Heart left ventricle (tissue), 13 donors: ENCODE measurements around the gene GPRIN1.

ENCODE experiments used
- POLR2A ChIP-seq, 2 donors: fragments of 450-650 bp; IDR thresholded peaks; one replicate each; pipeline ENCODE4 v1.6.1; 2017; ENCODE audit warnings: antibody characterized with exemption in 2 of 2, mild to moderate bottlenecking in 2 of 2, moderate library complexity in 2 of 2
- TF ChIP-seq, protein P1 (sequence below), 12 donors: fragments of 200-600 bp; sonication (generic) in 4 of 12; IDR thresholded peaks; one replicate each; pipeline versions ENCODE4 v1.5.0 to v1.8.0; 2018 to 2022; ENCODE audit warnings: antibody characterized with exemption in 12 of 12, mild to moderate bottlenecking in 5 of 12
- donor health status: ischemic (EF 13 %, LVEDD 7.1; RV severe dilation, severe dysfunction).
- donor health status: DM: no; HTN: yes; CAD: no.
- donor health status: DM: no; HTN: no; CAD: no.
- donor health status: ischemic (EF 25% LVEDD 6.9; RV normal size, moderate dysfunction).
- donor health status: ischemic (EF 25% LVEDD 5.7; RV mildly dilated, moderate dysfunction).
- donor health status: ischemic (EF 35%, LVEDD 5.7; RV mildly dilated, moderate dysfunction).
- donor health status: nonischemic (EF 11% LVEDD 7.7; RV severe dilation, severe dysfunction).
- donor health status: DM: yes; HTN: yes; CAD: no.
- donor health status: PGD.
- donor health status: ischemic (EF 29% LVEDD 5.4; RV normal size, mild dysfunction).
- donor health status: nonischemic (EF 23%, LVEDD 6.1; RV moderate dilation, normal function).

DNA sequence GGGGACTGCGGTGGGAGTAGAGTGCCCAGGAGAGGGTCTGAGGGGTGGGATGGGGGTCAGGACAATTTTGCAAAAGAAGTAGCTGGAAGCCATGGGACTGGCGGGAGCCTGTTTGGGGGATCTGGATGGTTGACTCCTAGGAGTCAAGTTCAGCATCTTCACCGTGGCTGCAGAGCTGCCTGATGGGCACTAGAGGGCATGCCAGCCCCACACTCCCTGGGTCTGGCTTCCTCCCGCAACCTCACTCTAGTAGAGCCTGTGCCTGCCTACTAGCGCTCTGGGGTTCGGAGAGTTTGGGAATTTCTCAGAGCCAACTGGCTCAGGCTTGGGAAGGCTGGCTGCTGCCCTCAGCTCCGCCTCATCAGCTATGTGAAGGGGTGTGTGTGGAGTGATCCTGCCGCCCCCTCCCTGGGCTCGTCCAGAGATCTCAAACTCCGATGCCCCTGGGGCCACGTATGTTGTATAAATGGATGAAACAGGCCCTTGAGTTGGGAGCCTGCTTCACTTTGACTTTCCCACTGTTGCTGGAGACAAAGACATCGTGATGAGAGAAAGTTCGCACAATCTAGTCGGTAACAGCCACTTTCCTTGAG is 48.1 kb upstream of the GPRIN1 start:
- TF ChIP-seq, protein P1, sequence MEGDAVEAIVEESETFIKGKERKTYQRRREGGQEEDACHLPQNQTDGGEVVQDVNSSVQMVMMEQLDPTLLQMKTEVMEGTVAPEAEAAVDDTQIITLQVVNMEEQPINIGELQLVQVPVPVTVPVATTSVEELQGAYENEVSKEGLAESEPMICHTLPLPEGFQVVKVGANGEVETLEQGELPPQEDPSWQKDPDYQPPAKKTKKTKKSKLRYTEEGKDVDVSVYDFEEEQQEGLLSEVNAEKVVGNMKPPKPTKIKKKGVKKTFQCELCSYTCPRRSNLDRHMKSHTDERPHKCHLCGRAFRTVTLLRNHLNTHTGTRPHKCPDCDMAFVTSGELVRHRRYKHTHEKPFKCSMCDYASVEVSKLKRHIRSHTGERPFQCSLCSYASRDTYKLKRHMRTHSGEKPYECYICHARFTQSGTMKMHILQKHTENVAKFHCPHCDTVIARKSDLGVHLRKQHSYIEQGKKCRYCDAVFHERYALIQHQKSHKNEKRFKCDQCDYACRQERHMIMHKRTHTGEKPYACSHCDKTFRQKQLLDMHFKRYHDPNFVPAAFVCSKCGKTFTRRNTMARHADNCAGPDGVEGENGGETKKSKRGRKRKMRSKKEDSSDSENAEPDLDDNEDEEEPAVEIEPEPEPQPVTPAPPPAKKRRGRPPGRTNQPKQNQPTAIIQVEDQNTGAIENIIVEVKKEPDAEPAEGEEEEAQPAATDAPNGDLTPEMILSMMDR (IDR thresholded peaks at IDR 0.05): peak; percentile 73 to 92 (median 84)
- no peak for TF ChIP-seq POLR2A (IDR thresholded peaks at IDR 0.05)
